Nephron progenitor cell (in vitro differentiated cells): ENCODE measurements around the gene MIR17HG.

Source experiments
- DNase-seq: peaks from one replicate; pipeline ENCODE4 v3.0.0; 2021
- H3K27ac Mint-ChIP-seq: 2 replicates; pipeline ENCODE4 v1.8.0; 2021; ENCODE audit warnings: mild to moderate bottlenecking, moderate library complexity, mixed read lengths
- H3K27me3 Mint-ChIP-seq: 2 replicates; pipeline ENCODE4 v1.8.0; 2021; ENCODE audit warnings: mild to moderate bottlenecking, low read depth, mixed read lengths; ENCODE audit not compliant: poor library complexity
- H3K36me3 Mint-ChIP-seq: 2 replicates; pipeline ENCODE4 v1.8.0; 2021; ENCODE audit warnings: low read depth, mixed read lengths
- H3K4me1 Mint-ChIP-seq: 2 replicates; pipeline ENCODE4 v1.8.0; 2021; ENCODE audit warnings: mixed read lengths
- H3K4me3 Mint-ChIP-seq: 2 replicates; pipeline ENCODE4 v1.8.0; 2021; ENCODE audit warnings: mild to moderate bottlenecking, moderate library complexity, mixed read lengths
- H3K9me3 Mint-ChIP-seq: 2 replicates; pipeline ENCODE4 v1.8.0; 2021; ENCODE audit warnings: mild to moderate bottlenecking, moderate library complexity, mixed read lengths
- TF ChIP-seq, protein P1 (sequence below): fragments of 200-600 bp; sonication (generic); IDR thresholded peaks from 2 replicates; pipeline ENCODE4 v1.5.0; 2021; ENCODE audit warnings: antibody characterized with exemption

MIR17HG gene

DNA sequence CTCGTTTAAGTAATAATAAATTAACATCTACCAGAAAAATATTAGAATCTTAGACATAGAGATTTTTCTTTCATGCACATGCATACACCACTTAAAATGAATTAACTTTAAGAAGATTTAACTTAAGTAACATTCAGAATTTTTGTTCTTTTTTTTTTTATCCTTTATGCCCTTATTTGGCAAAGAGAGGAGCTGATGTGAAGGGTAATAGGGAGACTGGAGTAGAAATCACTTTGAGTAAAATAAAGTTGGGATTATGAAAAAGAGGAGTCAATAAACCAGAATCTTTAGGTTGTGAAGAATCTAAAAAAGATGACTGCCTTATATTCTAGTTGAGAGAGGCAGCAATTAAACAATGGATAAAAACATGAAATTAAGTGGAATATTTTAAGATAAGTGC, 18.8 kb upstream of the MIR17HG start:
- TF ChIP-seq, protein P1, sequence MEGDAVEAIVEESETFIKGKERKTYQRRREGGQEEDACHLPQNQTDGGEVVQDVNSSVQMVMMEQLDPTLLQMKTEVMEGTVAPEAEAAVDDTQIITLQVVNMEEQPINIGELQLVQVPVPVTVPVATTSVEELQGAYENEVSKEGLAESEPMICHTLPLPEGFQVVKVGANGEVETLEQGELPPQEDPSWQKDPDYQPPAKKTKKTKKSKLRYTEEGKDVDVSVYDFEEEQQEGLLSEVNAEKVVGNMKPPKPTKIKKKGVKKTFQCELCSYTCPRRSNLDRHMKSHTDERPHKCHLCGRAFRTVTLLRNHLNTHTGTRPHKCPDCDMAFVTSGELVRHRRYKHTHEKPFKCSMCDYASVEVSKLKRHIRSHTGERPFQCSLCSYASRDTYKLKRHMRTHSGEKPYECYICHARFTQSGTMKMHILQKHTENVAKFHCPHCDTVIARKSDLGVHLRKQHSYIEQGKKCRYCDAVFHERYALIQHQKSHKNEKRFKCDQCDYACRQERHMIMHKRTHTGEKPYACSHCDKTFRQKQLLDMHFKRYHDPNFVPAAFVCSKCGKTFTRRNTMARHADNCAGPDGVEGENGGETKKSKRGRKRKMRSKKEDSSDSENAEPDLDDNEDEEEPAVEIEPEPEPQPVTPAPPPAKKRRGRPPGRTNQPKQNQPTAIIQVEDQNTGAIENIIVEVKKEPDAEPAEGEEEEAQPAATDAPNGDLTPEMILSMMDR: no peak
- Mint-ChIP-seq H3K4me3 (no peak overlapping the region), H3K4me1 (no peaks in the 10 kb centered on the region), H3K9me3 (no peaks in the 10 kb centered on the region), H3K36me3 (no peaks in the 10 kb centered on the region), H3K27me3 (no peaks in the 10 kb centered on the region), H3K27ac (no peak overlapping the region)
- no peak for DNase-seq

DNA sequence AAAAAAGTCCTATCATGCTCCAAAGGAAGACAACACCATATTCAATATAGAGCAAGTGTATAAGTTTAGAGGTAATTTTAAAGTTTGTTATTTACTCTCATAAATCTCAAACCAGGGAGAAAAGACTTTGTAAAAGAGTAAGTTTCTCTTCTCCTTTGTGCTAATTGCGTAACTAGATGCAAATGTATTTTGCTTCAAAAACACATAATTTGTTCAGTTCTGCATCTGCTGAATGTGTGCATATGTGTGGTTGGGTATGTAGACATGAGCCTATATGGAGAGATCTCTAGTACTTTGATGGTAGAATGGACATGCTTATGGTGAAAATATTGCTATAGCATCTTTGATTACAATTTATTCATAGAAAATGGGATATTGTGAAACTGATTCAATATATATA, 17.8 kb upstream of the MIR17HG start:
- Mint-ChIP-seq H3K9me3 (no peaks in the 10 kb centered on the region), H3K27me3 (no peaks in the 10 kb centered on the region), H3K27ac (no peak overlapping the region), H3K4me3 (no peak overlapping the region), H3K4me1 (no peaks in the 10 kb centered on the region), H3K36me3 (no peaks in the 10 kb centered on the region)
- no peak for DNase-seq
- TF ChIP-seq, protein P1: no peak

GRCh38 chr13:91331047-91331915, 16.2 kb upstream of the MIR17HG start:
- TF ChIP-seq, protein P1: no peak

GRCh38 chr13:91346062-91346461, 1.4 kb upstream of the MIR17HG start:
- peaks cover 8% of the 10 kb centered on the region for H3K27me3 Mint-ChIP-seq
- no peak for DNase-seq
- H3K36me3 Mint-ChIP-seq: peaks cover 23% of the 10 kb centered on the region
- H3K27ac Mint-ChIP-seq: no peak overlapping the region
- peaks cover 25% of the 10 kb centered on the region for H3K4me1 Mint-ChIP-seq
- TF ChIP-seq, protein P1: no peak
- no peak overlapping the region for H3K4me3 Mint-ChIP-seq
- H3K9me3 Mint-ChIP-seq: no peaks in the 10 kb centered on the region

More at GRCh38 chr13:91331047-91331915, 16.2 kb upstream of the MIR17HG start:
- H3K4me3 Mint-ChIP-seq: no peak overlapping the region
- H3K27me3 Mint-ChIP-seq: no peaks in the 10 kb centered on the region
- no peak overlapping the region for H3K27ac Mint-ChIP-seq
- no peak for DNase-seq
- H3K9me3 Mint-ChIP-seq: no peaks in the 10 kb centered on the region
- H3K4me1 Mint-ChIP-seq: no peaks in the 10 kb centered on the region
- H3K36me3 Mint-ChIP-seq: no peaks in the 10 kb centered on the region

DNA sequence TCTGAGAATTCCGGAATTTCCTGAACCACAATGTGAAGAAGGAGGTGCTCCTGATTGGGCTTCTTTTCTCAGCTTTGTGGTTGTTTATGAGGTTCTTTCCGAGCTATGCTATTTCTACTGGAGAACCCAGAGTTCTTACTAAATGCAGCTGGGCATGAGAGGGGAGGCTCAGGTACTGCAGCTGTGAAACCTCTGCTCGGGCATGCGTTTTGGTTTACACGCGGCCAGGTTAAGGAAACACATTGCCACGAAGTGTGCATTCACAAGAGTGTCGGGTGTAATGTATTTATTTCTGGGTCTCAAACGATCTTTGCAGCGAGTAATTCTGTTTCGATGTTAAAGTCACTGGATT, 661 bp upstream of the MIR17HG start:
- H3K4me1 Mint-ChIP-seq: peaks cover 32% of the 10 kb centered on the region
- H3K27me3 Mint-ChIP-seq: peaks cover 8% of the 10 kb centered on the region
- H3K36me3 Mint-ChIP-seq: peaks cover 30% of the 10 kb centered on the region
- peak overlapping the region; percentile 92 for H3K4me3 Mint-ChIP-seq
- TF ChIP-seq, protein P1: no peak
- DNase-seq: peak; percentile 30
- peak overlapping the region; percentile 93 for H3K27ac Mint-ChIP-seq
- no peaks in the 10 kb centered on the region for H3K9me3 Mint-ChIP-seq
